ENCODE measurements around the gene GATAD1. TPM values are rescaled to one million over a fixed set of nuclear protein-coding genes. Genes with fewer than 3 reads are reported as not detected.
"Not testable (repeated sequence)": the region's sequence is repeated elsewhere in the genome, so short reads cannot be mapped to it uniquely, and the experiment has no call there.

The GATAD1 gene
- total RNA-seq, 1 experiment from 2014 or later, result 41.2 TPM

DNA sequence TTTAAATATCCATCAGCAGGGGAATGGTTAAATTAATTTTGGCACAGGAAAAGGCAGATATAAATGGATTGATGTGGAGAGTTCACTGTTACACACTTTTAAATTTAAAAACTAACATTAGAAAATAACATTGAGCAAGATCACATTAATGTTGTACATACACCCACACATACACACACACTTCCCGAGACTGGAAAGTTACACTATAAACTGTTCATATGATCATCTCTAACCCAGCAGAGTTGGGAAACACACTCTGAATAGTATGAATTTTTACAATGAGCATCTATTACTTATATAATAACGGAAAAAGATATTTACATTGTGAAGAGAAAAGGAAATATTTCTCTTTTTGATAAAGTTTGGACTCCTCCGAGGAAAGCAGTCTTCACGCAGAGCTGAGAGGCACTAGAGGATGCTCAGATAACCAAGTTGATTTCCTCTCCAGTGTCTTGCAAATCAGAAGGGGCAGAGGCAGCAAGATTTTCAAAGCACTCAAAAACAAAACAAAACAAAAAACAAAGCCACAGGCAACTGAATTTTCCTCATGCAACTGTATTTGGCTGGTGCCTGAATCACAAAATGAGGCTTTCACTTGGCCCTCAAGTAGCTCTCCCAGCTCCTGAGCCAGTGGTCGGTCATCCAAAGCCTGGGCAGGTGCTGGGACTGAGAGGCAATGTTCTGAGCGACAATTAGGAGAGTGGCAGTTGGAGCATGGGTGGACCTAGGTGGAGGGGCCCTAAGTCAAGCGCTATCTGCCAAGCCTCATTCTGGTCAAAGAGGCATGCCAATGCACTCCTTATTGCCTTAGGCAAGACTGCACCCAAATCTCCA, 10.5 kb upstream of the GATAD1 start:
- ChIA-PET POLR2A (no interaction called here), CTCF (interaction anchor here (1.9 to 2.1 kb wide), 2 partner anchors 10 to 13 kb away, joined by 6 to 12 read pairs; partner anchors contain the start of gene GATAD1)
- intact Hi-C loops (cut with micrococcal nuclease), result no loop called here
- no peak for TF ChIP-seq CTCF (IDR thresholded peaks at IDR 0.05; ENCODE audit: unreplicated experiment)
- no peak for DNase-seq (ENCODE audit: unreplicated experiment)
- BruUV-seq (replicated peaks), result no TSS peak
- Mint-ChIP-seq H3K4me1 (ENCODE audit: insufficient read depth, unreplicated experiment) (no peaks in the 10 kb centered on the region), H3K27me3 (ENCODE audit: insufficient read depth, unreplicated experiment) (peaks cover 19% of the 10 kb centered on the region), H3K27ac (ENCODE audit: low read depth, unreplicated experiment) (no peak overlapping the region), H3K4me3 (ENCODE audit: unreplicated experiment) (no peak overlapping the region), H3K36me3 (ENCODE audit: insufficient read depth, unreplicated experiment) (no peaks in the 10 kb centered on the region), H3K9me3 (ENCODE audit: unreplicated experiment) (no peaks in the 10 kb centered on the region)

DNA sequence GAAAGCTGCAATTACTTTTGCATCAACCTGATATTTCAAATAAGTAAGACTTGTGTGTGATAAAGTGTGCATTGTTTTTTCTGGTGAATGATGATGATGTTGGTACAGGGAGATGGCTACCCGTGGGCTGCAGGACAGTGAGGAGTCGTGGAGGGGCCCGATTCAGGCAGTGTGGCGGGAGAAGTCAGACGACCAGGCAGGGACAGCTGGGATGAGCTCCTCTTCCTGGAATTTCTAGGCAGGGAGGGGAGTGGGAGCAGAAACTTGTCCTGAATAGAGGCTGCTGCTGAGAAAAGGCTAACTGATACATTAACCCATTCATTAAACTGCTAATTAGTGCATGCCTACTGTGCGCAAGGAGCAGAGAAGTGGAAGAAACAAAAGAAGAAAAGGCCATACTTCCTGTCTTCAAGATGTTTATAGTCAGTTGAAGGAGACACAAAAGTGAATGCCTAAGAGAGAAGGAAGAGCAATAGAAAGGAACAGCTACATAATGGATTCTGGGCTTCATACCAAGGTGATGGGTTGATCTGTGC, 9.3 kb upstream of the GATAD1 start:
- Mint-ChIP-seq H3K27ac (ENCODE audit: low read depth, unreplicated experiment) (no peak overlapping the region), H3K36me3 (ENCODE audit: insufficient read depth, unreplicated experiment) (no peaks in the 10 kb centered on the region)
- intact Hi-C loops (cut with micrococcal nuclease), result no loop called here

GRCh38 chr7:92442720-92443119, 4.6 kb upstream of the GATAD1 start:
- DNase-seq (ENCODE audit: unreplicated experiment); H3K4me1 Mint-ChIP-seq (ENCODE audit: insufficient read depth, unreplicated experiment); H3K27ac Mint-ChIP-seq (ENCODE audit: low read depth, unreplicated experiment); POLR2A ChIA-PET; intact Hi-C loops (cut with micrococcal nuclease); H3K36me3 Mint-ChIP-seq (ENCODE audit: insufficient read depth, unreplicated experiment); BruUV-seq (replicated peaks); CTCF ChIA-PET; H3K4me3 Mint-ChIP-seq (ENCODE audit: unreplicated experiment); H3K9me3 Mint-ChIP-seq (ENCODE audit: unreplicated experiment): not testable (repeated sequence)
- peaks cover 19% of the 10 kb centered on the region for H3K27me3 Mint-ChIP-seq (ENCODE audit: insufficient read depth, unreplicated experiment)

More for the DNA sequence above, 9.3 kb upstream of the GATAD1 start:
- DNase-seq (ENCODE audit: unreplicated experiment), result no peak
- BruUV-seq (replicated peaks), result no TSS peak
- CTCF ChIA-PET, result interaction anchor here (0.7 to 2.1 kb wide), 5 partner anchors 9 to 557 kb away, joined by 3 to 12 read pairs (median 5); partner anchors contain the start of gene GATAD1
- H3K9me3 Mint-ChIP-seq (ENCODE audit: unreplicated experiment), result no peaks in the 10 kb centered on the region
- no peak overlapping the region for H3K4me3 Mint-ChIP-seq (ENCODE audit: unreplicated experiment)
- H3K4me1 Mint-ChIP-seq (ENCODE audit: insufficient read depth, unreplicated experiment), result no peaks in the 10 kb centered on the region
- POLR2A ChIA-PET, result interaction anchor here (0.7 kb wide), 2 partner anchors 9 to 365 kb away, joined by 3 read pairs; partner anchors contain the start of gene GATAD1
- no peak for TF ChIP-seq CTCF (IDR thresholded peaks at IDR 0.05; ENCODE audit: unreplicated experiment)
- H3K27me3 Mint-ChIP-seq (ENCODE audit: insufficient read depth, unreplicated experiment), result peaks cover 19% of the 10 kb centered on the region

DNA sequence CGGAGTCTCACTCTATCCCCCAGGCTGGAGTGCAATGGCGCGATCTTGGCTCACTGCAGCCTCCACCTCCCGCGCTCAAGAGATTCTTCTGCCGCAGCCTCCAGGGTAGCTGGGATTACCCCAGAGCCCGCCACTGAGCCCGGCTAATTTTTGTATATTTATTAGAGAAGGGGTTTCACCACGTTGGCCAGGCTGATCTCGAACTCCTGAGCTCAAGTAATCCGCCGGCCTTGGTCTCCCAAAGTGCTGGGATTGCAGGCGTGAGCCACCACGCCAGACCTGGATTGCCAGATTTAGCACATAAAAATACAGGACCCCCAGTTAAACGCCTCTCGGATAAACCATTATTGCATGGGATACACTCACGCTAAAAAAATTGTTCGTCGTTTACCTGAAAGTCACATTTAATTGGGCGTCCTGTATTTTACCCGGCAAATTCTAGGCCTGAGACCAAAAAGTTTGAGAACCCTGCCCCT, 375 bp upstream of the GATAD1 start:
- ChIA-PET CTCF (interaction anchor here (0.5 to 3.5 kb wide), 31 partner anchors 9 to 1364 kb away, joined by 3 to 42 read pairs (median 4); partner anchors contain the start of genes ANKIB1, CYP51A1, KRIT1 and MTERF1), POLR2A (interaction anchor here (0.7 to 3.4 kb wide), 19 partner anchors 9 to 1654 kb away, joined by 3 to 84 read pairs (median 5); partner anchors contain the start of genes AKAP9, ANKIB1, CYP51A1 and KRIT1)
- H3K4me3 Mint-ChIP-seq (ENCODE audit: unreplicated experiment), result peak overlapping the region; percentile 85
- no peaks in the 10 kb centered on the region for H3K4me1 Mint-ChIP-seq (ENCODE audit: insufficient read depth, unreplicated experiment)
- intact Hi-C loops (cut with micrococcal nuclease), result loop anchor here (1.0 to 5.0 kb wide), 7 partner anchors 23 to 1365 kb away; partner anchors contain the start of genes ANKIB1, KRIT1 and MTERF1
- DNase-seq (ENCODE audit: unreplicated experiment), result no peak
- H3K27ac Mint-ChIP-seq (ENCODE audit: low read depth, unreplicated experiment), result peak overlapping the region; percentile 89
- peaks cover 23% of the 10 kb centered on the region for H3K36me3 Mint-ChIP-seq (ENCODE audit: insufficient read depth, unreplicated experiment)
- TF ChIP-seq CTCF (IDR thresholded peaks at IDR 0.05; ENCODE audit: unreplicated experiment), result no peak
- no TSS peak for BruUV-seq (replicated peaks)
- H3K9me3 Mint-ChIP-seq (ENCODE audit: unreplicated experiment), result no peaks in the 10 kb centered on the region
- no peaks in the 10 kb centered on the region for H3K27me3 Mint-ChIP-seq (ENCODE audit: insufficient read depth, unreplicated experiment)

All from MCF 10A (cell line).